Body of pancreas (tissue), 4 donors: ENCODE measurements around the gene PNO1. TPM values are rescaled to one million over a fixed set of nuclear protein-coding genes. Genes with fewer than 3 reads are reported as not detected.

ENCODE experiments used
- ATAC-seq: fragments of 150-250 bp; one replicate; pipeline ENCODE4 v1.9.1; 2016
- DNase-seq, 4 donors: peaks; one replicate each; pipeline ENCODE4 v3.0.0-alpha.2; 2019
- H3K27ac ChIP-seq, 4 donors: fragments of 200-600 bp; sonication (generic); 1 replicate in 3 of 4; 2 replicates in 1 of 4; pipeline versions ENCODE4 v1.5.1 to v1.6.1; 2016 to 2019; ENCODE audit warnings: mild to moderate bottlenecking in 1 of 4, mixed read lengths in 1 of 4, moderate library complexity in 1 of 4
- H3K27me3 ChIP-seq, 2 donors: fragments of 200-600 bp; sonication (generic); one replicate each; pipeline ENCODE4 v1.6.0; 2016; ENCODE audit warnings: mild to moderate bottlenecking in 1 of 2
- H3K36me3 ChIP-seq, 2 donors: fragments of 200-600 bp; sonication (generic); replicated peaks in 1 of 2; 2 replicates each; pipeline ENCODE4 v1.5.1; 2016; ENCODE audit warnings: low read depth in 2 of 2; ENCODE audit not compliant: insufficient read depth in 1 of 2
- H3K4me1 ChIP-seq: fragments of 200-600 bp; sonication (generic); one replicate; pipeline ENCODE4 v1.6.0; 2016
- H3K4me3 ChIP-seq, 2 donors: fragments of 200-600 bp; sonication (generic); 1 replicate in 1 of 2; 2 replicates in 1 of 2; pipeline ENCODE4 v1.5.1; 2016 to 2019
- H3K9me3 ChIP-seq, 3 donors: fragments of 200-600 bp; sonication (generic); 1 replicate in 2 of 3; 2 replicates in 1 of 3; pipeline ENCODE4 v1.5.1; 2016
- CTCF ChIP-seq, 7 experiments: fragments of 450-650 bp in 4 of 7; fragments of 200-600 bp in 3 of 7; sonication (generic) in 3 of 7; IDR thresholded peaks; one replicate each; pipeline ENCODE4 v1.5.1; 2016 to 2019; ENCODE audit warnings: antibody characterized with exemption in 7 of 7
- POLR2A ChIP-seq, 3 donors: fragments of 450-650 bp; IDR thresholded peaks; one replicate each; pipeline ENCODE4 v1.6.1; 2016; ENCODE audit warnings: antibody characterized with exemption in 3 of 3, mild to moderate bottlenecking in 2 of 3
- WGBS, 2 donors: methylation state at CpG; one replicate each; pipeline ENCODE4 v1.1.5; 2017; 5-methylcytosine and 5-hydroxymethylcytosine counted together
- intact Hi-C: fragments of 100-400 bp; cut with DNase I; formaldehyde crosslinking; loops from one replicate; pipeline ENCODE4 v1.15.1; 2023
- total RNA-seq, 2 donors: library from RNA; depleted of rRNA; stranded (reverse); fragments of >200 nt; gene quantifications; one replicate each; pipeline ENCODE4 v1.1.0, GENCODE V29; 2016

Gene PNO1
- total RNA-seq, 2 donors from 2014 or later: 6.0 to 8.9 TPM

- peaks cover 13% of the 10 kb centered on the region for H3K4me1 ChIP-seq
- H3K27me3 ChIP-seq: no peaks in the 10 kb centered on the region
- no peak overlapping the region for H3K4me3 ChIP-seq
- WGBS, 2 donors: 73 to 77% methylated on average over 5 of the region's 5 CpGs
- no peak for ATAC-seq
- DNase-seq: no peak
- no peak overlapping the region for H3K27ac ChIP-seq
- TF ChIP-seq POLR2A (IDR thresholded peaks at IDR 0.05) (no peak), CTCF (IDR thresholded peaks at IDR 0.05) (no peak)
- no peaks in the 10 kb centered on the region for H3K36me3 ChIP-seq
- H3K9me3 ChIP-seq: no peaks in the 10 kb centered on the region
- intact Hi-C loops: loop anchor here (10.0 kb wide), 1 partner anchor 319 kb away; no protein-coding TSS in a partner anchor
These were observed 31.9 kb upstream of the PNO1 start for GRCh38 chr2:68125821-68126220.

DNA sequence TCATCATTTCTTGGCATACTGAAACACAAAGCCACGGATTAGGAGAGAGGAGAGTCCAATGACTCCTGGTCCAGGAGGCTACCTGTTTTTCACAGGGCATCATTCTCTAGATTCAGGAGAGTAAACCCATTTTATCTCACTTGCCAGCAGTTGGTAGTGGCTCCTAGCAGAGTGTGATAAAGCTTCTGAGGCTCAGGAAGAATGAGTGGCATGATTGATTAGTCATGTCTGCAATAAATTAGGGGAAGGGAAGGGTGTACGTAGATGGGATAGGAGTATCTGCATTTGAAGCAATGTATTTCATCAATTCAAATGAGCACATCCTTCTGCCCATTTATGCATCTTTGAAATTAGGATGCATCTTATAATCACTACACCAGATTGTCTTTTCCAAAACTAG, 31.1 kb upstream of the PNO1 start:
- DNase-seq: no peak
- no peaks in the 10 kb centered on the region for H3K36me3 ChIP-seq
- peaks cover 6% of the 10 kb centered on the region for H3K4me1 ChIP-seq
- no peak for ATAC-seq
- intact Hi-C loops: loop anchor here (10.0 kb wide), 1 partner anchor 318 kb away; no protein-coding TSS in a partner anchor
- H3K4me3 ChIP-seq: no peak overlapping the region
- WGBS, 2 donors: 76 to 81% methylated on average over 2 of the region's 2 CpGs
- H3K9me3 ChIP-seq: no peaks in the 10 kb centered on the region
- H3K27me3 ChIP-seq: no peaks in the 10 kb centered on the region
- no peak overlapping the region for H3K27ac ChIP-seq
- TF ChIP-seq POLR2A (IDR thresholded peaks at IDR 0.05): no peak
- no peak for TF ChIP-seq CTCF (IDR thresholded peaks at IDR 0.05)

DNA sequence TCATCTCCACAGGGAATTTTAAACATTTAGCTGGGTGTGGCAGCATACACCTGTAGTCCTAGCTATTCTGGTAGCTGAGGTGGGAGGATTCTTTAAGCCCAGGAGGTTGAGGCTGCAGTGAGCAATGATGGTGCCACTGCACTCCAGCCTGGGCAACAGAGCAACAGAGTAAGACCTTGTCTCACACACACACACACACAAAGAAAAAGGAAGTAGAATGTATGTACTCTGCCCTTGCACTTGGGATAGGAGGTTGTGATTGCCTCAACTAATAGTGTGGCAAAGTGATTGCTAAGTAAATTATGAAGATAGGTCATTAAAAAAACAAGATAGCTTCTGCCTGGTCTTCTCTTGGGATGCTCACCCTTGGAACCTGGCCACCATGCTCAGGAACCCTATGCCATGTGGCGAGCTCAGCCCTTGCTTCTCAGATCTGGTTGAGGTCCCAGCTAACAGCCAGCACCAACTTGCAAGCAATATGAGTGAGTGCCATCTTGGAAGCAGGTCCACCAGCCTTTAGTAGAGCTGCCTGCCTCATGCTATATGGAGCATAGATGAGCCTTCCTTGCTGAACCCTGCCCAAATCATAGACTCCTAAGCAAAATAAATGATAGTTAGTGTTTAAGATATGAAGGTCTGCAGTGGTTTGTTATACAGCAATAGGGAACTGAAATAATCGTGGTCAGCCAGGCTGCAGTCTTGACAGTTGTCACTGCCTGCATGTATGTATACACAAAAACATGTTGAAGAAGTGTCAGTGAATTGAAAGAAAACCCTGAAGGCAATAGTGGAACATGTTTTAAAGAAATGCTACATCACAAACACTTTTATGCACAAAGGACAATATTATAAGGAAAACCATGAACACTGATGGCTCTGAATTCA, 30.1 kb upstream of the PNO1 start:
- TF ChIP-seq POLR2A (IDR thresholded peaks at IDR 0.05): no peak
- TF ChIP-seq CTCF (IDR thresholded peaks at IDR 0.05): no peak
- no peaks in the 10 kb centered on the region for H3K27me3 ChIP-seq
- no peaks in the 10 kb centered on the region for H3K36me3 ChIP-seq
- WGBS, 2 donors: 42 to 88% methylated on average over 2 of the region's 2 CpGs
- H3K27ac ChIP-seq: no peak overlapping the region
- intact Hi-C loops: loop anchor here (10.0 kb wide), 1 partner anchor 317 kb away; no protein-coding TSS in a partner anchor
- H3K4me1 ChIP-seq: peaks cover under 1% of the 10 kb centered on the region
- no peak overlapping the region for H3K4me3 ChIP-seq
- DNase-seq (no peak), ATAC-seq (no peak)
- H3K9me3 ChIP-seq: no peaks in the 10 kb centered on the region

DNA sequence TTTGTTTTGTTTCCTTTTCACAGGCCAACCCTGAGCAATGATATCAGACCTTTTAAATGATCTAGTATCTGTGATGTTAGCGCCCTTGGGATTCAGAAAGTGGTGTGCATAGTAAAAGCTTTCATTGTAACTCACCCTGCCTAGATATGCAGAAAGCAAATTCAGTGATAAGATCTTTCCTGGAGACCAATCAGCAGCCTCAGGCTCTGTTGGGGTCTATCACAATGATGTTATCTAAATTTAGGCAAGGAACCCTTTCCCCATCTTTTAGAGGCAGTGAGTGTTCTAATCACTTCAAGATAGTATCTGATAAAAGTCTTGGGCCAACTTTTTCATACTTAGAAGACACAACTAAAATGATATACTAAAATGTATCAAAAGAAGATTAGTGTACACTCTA, 23.6 kb upstream of the PNO1 start:
- H3K4me1 ChIP-seq: no peaks in the 10 kb centered on the region
- no peak for DNase-seq
- no peak for ATAC-seq
- TF ChIP-seq POLR2A (IDR thresholded peaks at IDR 0.05) (no peak), CTCF (IDR thresholded peaks at IDR 0.05) (no peak)
- intact Hi-C loops: no loop called here
- WGBS, 2 donors: 86 to 92% methylated on average over 1 of the region's 1 CpG
- no peak overlapping the region for H3K4me3 ChIP-seq
- H3K9me3 ChIP-seq: no peaks in the 10 kb centered on the region
- H3K27ac ChIP-seq: no peak overlapping the region
- H3K27me3 ChIP-seq: no peaks in the 10 kb centered on the region
- H3K36me3 ChIP-seq: no peaks in the 10 kb centered on the region
